Ishikawa (cell line): ENCODE data around the gene TTC34.

Experiments used
- CEBPB ChIP-seq: IDR thresholded peaks from 2 replicates; pipeline ENCODE4 v1.6.1; 2012
- CREB1 ChIP-seq: IDR thresholded peaks from 2 replicates; pipeline ENCODE4 v1.6.1; 2012; ENCODE audit warnings: low read depth
- EGR1 ChIP-seq: IDR thresholded peaks from 2 replicates; pipeline ENCODE4 v1.6.1; 2012
- EP300 ChIP-seq: IDR thresholded peaks from 2 replicates; pipeline ENCODE4 v1.6.1; 2012; ENCODE audit warnings: borderline replicate concordance
- FOXM1 ChIP-seq: IDR thresholded peaks from 2 replicates; pipeline ENCODE4 v1.6.1; 2012; ENCODE audit warnings: low read depth, borderline replicate concordance
- NFIC ChIP-seq: IDR thresholded peaks from 2 replicates; pipeline ENCODE4 v1.6.1; 2012
- RAD21 ChIP-seq: IDR thresholded peaks from 2 replicates; pipeline ENCODE4 v1.6.1; 2012; ENCODE audit warnings: low read depth
- TAF1 ChIP-seq: IDR thresholded peaks from 2 replicates; pipeline ENCODE4 v1.6.1; 2012; ENCODE audit warnings: low read depth, mild to moderate bottlenecking
- TCF12 ChIP-seq: IDR thresholded peaks from 2 replicates; pipeline ENCODE4 v1.6.1; 2012; ENCODE audit warnings: low read depth
- TEAD4 ChIP-seq: IDR thresholded peaks from 2 replicates; pipeline ENCODE4 v1.6.1; 2012
- YY1 ChIP-seq: IDR thresholded peaks from 2 replicates; pipeline ENCODE4 v1.6.1; 2012; ENCODE audit warnings: low read depth
- ZBTB7A ChIP-seq: IDR thresholded peaks from 2 replicates; pipeline ENCODE4 v1.6.1; 2012; ENCODE audit warnings: low read depth
- TF ChIP-seq, protein P1 (sequence below): IDR thresholded peaks from 2 replicates; pipeline ENCODE4 v1.6.1; 2012
- TF ChIP-seq, protein P2 (sequence below): IDR thresholded peaks from 2 replicates; pipeline ENCODE4 v1.6.1; 2012
- TF ChIP-seq, protein P3 (sequence below): IDR thresholded peaks from 2 replicates; pipeline ENCODE4 v1.6.1; 2012; ENCODE audit warnings: low read depth, mild to moderate bottlenecking

The TTC34 gene

DNA sequence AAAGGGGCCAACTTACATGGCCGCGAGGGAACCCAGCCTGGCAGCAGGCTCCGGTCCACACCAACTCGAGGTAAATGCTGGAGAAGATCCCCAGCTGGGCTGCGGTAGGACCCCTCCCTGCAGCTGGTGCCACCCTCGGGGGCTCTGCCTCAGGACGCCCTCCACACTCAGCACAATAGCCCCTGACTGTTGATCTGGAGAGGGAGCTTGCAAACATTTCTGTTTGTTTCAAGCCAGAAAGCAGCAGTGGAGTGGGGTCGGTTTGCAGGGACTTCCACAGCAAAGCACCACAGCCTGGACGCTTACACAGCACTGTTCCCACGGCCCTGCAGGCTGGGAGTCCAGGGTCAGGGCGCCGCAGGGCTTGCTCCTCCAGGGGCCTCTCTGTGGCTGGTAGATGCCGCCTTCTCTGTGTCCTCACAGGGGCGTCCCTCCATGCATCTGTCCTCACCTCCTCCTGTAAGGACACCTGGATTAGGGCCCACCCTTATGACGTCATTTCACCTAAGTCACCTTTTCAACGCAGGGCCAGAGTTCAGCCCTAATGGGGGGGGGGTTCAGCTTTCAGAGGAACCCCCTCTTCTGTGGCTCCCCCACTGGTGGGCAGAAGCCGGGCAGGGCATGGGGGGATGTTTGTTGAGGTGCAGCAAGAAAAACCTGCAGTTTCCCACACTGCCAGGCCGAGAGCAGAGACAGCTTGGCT lies 24.1 kb upstream of the TTC34 start:
- TF ChIP-seq CEBPB (no peak), FOXM1 (no peak), TAF1 (no peak), TCF12 (no peak), ZBTB7A (no peak), CREB1 (no peak), TEAD4 (no peak), RAD21 (no peak), EGR1 (no peak), NFIC (no peak), EP300 (no peak)
- TF ChIP-seq, protein P1, sequence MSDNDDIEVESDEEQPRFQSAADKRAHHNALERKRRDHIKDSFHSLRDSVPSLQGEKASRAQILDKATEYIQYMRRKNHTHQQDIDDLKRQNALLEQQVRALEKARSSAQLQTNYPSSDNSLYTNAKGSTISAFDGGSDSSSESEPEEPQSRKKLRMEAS = no peak

DNA sequence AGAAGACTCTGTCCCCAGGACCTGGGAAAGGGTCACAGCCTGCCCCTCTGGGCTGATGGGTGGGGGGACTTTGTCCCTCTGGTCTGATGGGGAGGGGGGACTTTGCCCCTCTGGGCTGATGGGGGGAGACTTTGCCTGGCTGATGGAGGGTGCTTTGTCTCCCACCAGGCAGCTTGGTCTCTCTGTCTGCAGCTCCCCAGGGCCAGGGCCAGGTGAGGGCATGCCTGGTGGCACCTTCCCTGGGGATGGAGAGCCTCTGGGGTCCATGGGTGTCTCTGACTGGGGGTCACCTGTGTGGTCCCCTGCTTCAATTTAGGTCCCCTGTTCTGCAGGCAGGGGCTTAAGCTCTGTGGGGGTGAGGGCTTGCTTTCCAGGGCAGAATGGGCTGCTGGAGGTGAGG lies 23.5 kb upstream of the TTC34 start:
- TF ChIP-seq, protein P2, sequence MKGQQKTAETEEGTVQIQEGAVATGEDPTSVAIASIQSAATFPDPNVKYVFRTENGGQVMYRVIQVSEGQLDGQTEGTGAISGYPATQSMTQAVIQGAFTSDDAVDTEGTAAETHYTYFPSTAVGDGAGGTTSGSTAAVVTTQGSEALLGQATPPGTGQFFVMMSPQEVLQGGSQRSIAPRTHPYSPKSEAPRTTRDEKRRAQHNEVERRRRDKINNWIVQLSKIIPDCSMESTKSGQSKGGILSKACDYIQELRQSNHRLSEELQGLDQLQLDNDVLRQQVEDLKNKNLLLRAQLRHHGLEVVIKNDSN = no peak

DNA sequence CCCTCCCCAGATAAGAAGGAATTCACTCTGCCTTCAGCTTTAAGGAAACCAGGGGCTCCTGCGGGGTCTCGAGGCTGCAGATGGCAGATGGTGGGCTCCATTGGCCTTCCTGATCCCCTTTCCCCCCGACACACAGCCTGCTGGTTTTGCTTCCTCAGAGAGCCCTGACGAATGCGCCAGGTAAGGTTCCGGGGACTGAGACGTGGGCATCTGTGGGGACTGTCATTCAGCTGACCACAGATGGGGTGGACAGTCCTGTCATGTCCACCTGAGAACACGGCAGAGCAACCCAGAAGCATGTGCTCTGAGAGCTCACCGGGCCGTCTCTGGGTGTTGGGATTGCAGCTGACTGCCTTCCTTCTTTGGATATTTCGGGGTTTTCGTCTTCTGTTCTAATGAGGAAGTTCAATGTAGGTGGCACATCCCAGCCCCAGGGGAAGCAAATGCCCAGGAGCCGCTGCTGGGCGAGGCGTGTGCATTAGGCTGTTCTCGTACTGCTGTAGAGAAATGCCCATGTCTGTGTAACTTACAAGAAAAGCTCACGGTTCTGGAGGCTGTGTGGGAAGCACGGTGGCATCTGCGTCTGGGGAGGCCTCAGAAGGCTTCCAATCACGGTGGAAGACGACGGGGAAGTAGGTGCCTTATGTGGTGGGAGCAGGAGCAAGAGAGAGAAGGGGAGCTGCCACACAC lies 22.6 kb upstream of the TTC34 start:
- TF ChIP-seq, protein P3, sequence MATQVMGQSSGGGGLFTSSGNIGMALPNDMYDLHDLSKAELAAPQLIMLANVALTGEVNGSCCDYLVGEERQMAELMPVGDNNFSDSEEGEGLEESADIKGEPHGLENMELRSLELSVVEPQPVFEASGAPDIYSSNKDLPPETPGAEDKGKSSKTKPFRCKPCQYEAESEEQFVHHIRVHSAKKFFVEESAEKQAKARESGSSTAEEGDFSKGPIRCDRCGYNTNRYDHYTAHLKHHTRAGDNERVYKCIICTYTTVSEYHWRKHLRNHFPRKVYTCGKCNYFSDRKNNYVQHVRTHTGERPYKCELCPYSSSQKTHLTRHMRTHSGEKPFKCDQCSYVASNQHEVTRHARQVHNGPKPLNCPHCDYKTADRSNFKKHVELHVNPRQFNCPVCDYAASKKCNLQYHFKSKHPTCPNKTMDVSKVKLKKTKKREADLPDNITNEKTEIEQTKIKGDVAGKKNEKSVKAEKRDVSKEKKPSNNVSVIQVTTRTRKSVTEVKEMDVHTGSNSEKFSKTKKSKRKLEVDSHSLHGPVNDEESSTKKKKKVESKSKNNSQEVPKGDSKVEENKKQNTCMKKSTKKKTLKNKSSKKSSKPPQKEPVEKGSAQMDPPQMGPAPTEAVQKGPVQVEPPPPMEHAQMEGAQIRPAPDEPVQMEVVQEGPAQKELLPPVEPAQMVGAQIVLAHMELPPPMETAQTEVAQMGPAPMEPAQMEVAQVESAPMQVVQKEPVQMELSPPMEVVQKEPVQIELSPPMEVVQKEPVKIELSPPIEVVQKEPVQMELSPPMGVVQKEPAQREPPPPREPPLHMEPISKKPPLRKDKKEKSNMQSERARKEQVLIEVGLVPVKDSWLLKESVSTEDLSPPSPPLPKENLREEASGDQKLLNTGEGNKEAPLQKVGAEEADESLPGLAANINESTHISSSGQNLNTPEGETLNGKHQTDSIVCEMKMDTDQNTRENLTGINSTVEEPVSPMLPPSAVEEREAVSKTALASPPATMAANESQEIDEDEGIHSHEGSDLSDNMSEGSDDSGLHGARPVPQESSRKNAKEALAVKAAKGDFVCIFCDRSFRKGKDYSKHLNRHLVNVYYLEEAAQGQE = no peak
- TF ChIP-seq ZBTB7A = no peak
- TF ChIP-seq EGR1 = no peak
- TF ChIP-seq, protein P1 = no peak
- no peak for TF ChIP-seq CEBPB
- TF ChIP-seq FOXM1 = no peak
- TF ChIP-seq EP300 = no peak
- no peak for TF ChIP-seq RAD21
- no peak for TF ChIP-seq TEAD4
- no peak for TF ChIP-seq YY1
- no peak for TF ChIP-seq NFIC
- TF ChIP-seq CREB1 = no peak
- TF ChIP-seq, protein P2 = no peak
- no peak for TF ChIP-seq TCF12
- no peak for TF ChIP-seq TAF1

DNA sequence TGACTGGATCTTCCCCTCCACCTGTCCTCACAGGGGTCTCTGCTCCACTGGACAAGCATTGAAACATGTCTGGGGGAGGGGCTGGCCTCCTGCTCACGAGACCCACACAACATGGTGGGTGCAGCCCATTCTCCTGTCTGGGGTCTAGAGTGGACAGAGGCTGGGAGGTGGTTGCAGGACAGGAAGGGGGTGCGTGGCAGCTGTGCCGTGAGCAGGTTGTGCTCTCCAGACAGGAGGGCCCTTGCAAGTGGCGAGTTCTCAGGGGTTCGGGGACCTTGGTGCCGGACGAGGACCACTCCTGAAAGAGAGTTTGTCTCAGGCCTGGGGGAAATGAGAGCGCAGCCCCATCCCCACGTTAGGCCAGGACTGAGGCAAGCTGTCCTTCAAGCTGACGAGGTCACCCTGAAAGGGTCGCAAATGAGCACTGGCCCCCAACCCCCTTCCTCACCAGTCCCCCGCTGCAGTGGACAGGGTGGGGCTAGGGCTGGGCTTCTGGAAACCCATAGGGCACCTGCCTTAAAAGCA lies 21.2 kb upstream of the TTC34 start:
- TF ChIP-seq, protein P2 = no peak
- TF ChIP-seq NFIC = no peak
- no peak for TF ChIP-seq YY1
- TF ChIP-seq, protein P3 = no peak
- TF ChIP-seq CEBPB = no peak
- TF ChIP-seq TAF1 = no peak
- no peak for TF ChIP-seq EP300
- no peak for TF ChIP-seq FOXM1
- TF ChIP-seq TCF12 = no peak
- TF ChIP-seq, protein P1 = no peak
- TF ChIP-seq EGR1 = no peak

DNA sequence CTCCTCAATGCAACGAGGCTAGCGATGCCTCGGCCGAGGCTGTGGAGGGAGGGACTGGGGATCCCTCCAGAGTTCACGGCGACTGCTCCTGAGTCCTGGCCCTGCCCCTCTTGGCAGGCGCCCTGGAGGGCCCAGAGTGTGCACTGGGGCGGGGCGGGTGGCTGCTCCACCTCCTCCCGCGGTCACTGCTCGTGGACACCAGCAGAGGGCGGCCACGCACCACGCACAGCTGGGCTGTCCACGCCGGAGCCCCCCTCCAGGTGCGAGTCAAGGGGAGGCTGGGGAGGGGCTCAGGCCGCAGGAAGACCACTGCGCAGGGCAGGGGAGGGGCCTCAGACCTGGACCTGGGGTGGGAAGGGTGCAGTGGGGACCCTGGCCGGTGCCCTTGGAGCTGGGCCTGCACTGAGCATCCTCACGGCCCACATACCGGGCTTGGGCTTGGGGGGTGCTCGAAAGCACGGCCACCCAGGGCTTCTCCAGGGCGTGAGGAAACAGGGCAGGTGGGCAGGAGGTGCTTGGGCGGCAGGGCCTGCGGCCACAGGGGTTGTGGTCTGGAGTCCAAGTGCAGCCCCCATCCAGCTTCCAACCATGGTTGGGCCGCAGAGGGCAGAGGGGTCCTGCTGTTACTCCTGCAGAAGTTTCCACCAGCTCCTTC lies 20.6 kb upstream of the TTC34 start:
- no peak for TF ChIP-seq CEBPB
- peak; percentile 72 for TF ChIP-seq RAD21
- TF ChIP-seq TCF12 = no peak
